Right lobe of liver (tissue), 4 donors: ENCODE data around the gene SLC27A5.

ENCODE experiments used
- POLR2A ChIP-seq: fragments of 450-650 bp; IDR thresholded peaks from one replicate; pipeline ENCODE4 v1.6.1; 2017; ENCODE audit warnings: antibody characterized with exemption, mild to moderate bottlenecking
- TF ChIP-seq, protein P1 (sequence below), 4 donors: fragments of 200-600 bp in 3 of 4; fragments of 450-650 bp in 1 of 4; IDR thresholded peaks; one replicate each; pipeline versions ENCODE4 v1.5.1 to v1.8.0; 2016 to 2022; ENCODE audit warnings: antibody characterized with exemption in 4 of 4, mild to moderate bottlenecking in 2 of 4
- donor health status: DM: no; HTN: no; CAD: no.
- donor health status: DM: no; HTN: no; CAD: no.
- donor health status: DM: no; HTN: yes; CAD: no.

GRCh38 chr19:58555369-58555885 is 43.6 kb upstream of the SLC27A5 start:
- TF ChIP-seq, protein P1, sequence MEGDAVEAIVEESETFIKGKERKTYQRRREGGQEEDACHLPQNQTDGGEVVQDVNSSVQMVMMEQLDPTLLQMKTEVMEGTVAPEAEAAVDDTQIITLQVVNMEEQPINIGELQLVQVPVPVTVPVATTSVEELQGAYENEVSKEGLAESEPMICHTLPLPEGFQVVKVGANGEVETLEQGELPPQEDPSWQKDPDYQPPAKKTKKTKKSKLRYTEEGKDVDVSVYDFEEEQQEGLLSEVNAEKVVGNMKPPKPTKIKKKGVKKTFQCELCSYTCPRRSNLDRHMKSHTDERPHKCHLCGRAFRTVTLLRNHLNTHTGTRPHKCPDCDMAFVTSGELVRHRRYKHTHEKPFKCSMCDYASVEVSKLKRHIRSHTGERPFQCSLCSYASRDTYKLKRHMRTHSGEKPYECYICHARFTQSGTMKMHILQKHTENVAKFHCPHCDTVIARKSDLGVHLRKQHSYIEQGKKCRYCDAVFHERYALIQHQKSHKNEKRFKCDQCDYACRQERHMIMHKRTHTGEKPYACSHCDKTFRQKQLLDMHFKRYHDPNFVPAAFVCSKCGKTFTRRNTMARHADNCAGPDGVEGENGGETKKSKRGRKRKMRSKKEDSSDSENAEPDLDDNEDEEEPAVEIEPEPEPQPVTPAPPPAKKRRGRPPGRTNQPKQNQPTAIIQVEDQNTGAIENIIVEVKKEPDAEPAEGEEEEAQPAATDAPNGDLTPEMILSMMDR (IDR thresholded peaks at IDR 0.05) = no peak
- no peak for TF ChIP-seq POLR2A
